Fibroblast of lung (primary cell): ENCODE measurements around the gene PFKP. TPM values are rescaled to one million over a fixed set of nuclear protein-coding genes. Genes with fewer than 3 reads are reported as not detected.

Experiments used
- DNase-seq, 2 donors: peaks; one replicate each; pipeline versions ENCODE4 v3.0.0 to v3.0.0-alpha.2; 2010; ENCODE audit warnings: low read depth in 2 of 2
- H2AFZ ChIP-seq: 2 replicates; pipeline ENCODE4 v1.5.1; 2012; ENCODE audit warnings: low read length, control low read depth, inconsistent platforms
- H3K27ac ChIP-seq: 2 replicates; pipeline ENCODE4 v1.5.1; 2011; ENCODE audit warnings: low read length, control low read depth; ENCODE audit not compliant: insufficient read depth
- H3K27me3 ChIP-seq: 2 replicates; pipeline ENCODE4 v1.5.1; 2011; ENCODE audit warnings: mild to moderate bottlenecking, low read length; ENCODE audit not compliant: control insufficient read depth, insufficient read depth
- H3K36me3 ChIP-seq: 2 replicates; pipeline ENCODE4 v1.5.1; 2011; ENCODE audit warnings: low read length; ENCODE audit not compliant: control insufficient read depth, insufficient read depth
- H3K4me1 ChIP-seq: 2 replicates; pipeline ENCODE4 v1.5.1; 2011; ENCODE audit warnings: low read length; ENCODE audit not compliant: control insufficient read depth, insufficient read depth; ENCODE audit errors: extremely low read depth
- H3K4me2 ChIP-seq: 2 replicates; pipeline ENCODE4 v1.5.1; 2011; ENCODE audit warnings: low read length, control low read depth; ENCODE audit not compliant: insufficient read depth; ENCODE audit errors: extremely low read depth
- H3K4me3 ChIP-seq, 4 experiments: fragments of 200-600 bp in 1 of 4; sonication (generic) in 1 of 4; replicated peaks in 1 of 4; 2 replicates each; pipeline ENCODE4 v1.5.1; 2011 to 2016; ENCODE audit warnings: low read length in 4 of 4, low read depth in 3 of 4, mild to moderate bottlenecking in 3 of 4, control low read depth in 2 of 4, inconsistent platforms in 1 of 4, mixed read lengths in 1 of 4; ENCODE audit not compliant: insufficient read depth in 1 of 4; ENCODE audit errors: control extremely low read depth in 1 of 4
- H3K79me2 ChIP-seq: 2 replicates; pipeline ENCODE4 v1.5.1; 2012; ENCODE audit warnings: mild to moderate bottlenecking, low read length, inconsistent platforms; ENCODE audit not compliant: control insufficient read depth, insufficient read depth
- H3K9ac ChIP-seq: 2 replicates; pipeline ENCODE4 v1.5.1; 2011; ENCODE audit warnings: mild to moderate bottlenecking, low read length, control low read depth; ENCODE audit not compliant: insufficient read depth
- H3K9me3 ChIP-seq: 2 replicates; pipeline ENCODE4 v1.5.1; 2012; ENCODE audit warnings: low read depth, low read length; ENCODE audit not compliant: control insufficient read depth, insufficient read depth
- H4K20me1 ChIP-seq: 2 replicates; pipeline ENCODE4 v1.5.1; 2011; ENCODE audit warnings: low read length; ENCODE audit not compliant: control insufficient read depth, insufficient read depth; ENCODE audit errors: extremely low read depth
- CTCF ChIP-seq, 2 donors: IDR thresholded peaks in 1 of 2; conservative IDR thresholded peaks in 1 of 2; 1 replicate in 1 of 2; 2 replicates in 1 of 2; pipeline ENCODE4 v1.5.1; 2011 to 2012; ENCODE audit warnings: low read length in 2 of 2, control low read depth in 1 of 2, inconsistent platforms in 1 of 2, low read depth in 1 of 2, mild to moderate bottlenecking in 1 of 2
- EZH2 ChIP-seq: IDR thresholded peaks from 2 replicates; pipeline ENCODE4 v1.5.1; 2012; ENCODE audit warnings: low read length, control low read depth, mild to moderate bottlenecking; ENCODE audit errors: missing control alignments
- polyA plus RNA-seq, 2 donors: library from polyadenylated mRNA; depleted of rRNA in 1 of 2; stranded (reverse) in 1 of 2; unstranded in 1 of 2; fragments of >200 nt; gene quantifications; 2 replicates each; pipeline ENCODE4 v1.2.1, GENCODE V29; 2011 to 2012; ENCODE audit warnings: missing spikeins in 1 of 2
- total RNA-seq: library from RNA; depleted of rRNA; stranded (reverse); fragments of >200 nt; gene quantifications from 2 replicates; pipeline ENCODE4 v1.2.1, GENCODE V29; 2014

Gene PFKP
- total and polyA plus RNA-seq, 2 donors (not counting 1 experiment from before 2014, with no cell fraction given), result 74.3 to 90.3 TPM

DNA sequence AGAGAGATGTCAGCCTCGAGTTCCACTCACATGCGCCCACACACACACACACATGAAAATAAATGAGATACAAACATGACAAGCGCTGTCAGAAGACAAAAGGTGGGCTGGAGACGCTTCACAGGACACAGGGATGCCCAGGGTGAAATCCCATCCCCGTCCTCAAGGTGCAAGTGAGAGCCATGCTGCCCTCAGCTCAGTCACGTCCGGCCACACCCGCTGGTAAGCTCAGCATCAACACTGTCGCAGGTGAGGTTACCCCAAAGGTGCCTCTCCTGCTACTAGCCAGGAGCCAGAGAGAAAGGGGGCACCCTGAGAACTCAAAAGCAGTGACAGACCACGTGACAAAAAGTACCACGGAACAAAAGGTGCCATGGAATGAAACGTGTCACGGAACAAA is 83.0 kb downstream of the PFKP start:
- Histone ChIP-seq H3K79me2 (no peaks in the 10 kb centered on the region), H3K36me3 (peaks cover 39% of the 10 kb centered on the region), H3K27me3 (no peaks in the 10 kb centered on the region), H3K4me3 (no peak overlapping the region), H3K4me1 (no peaks in the 10 kb centered on the region), H3K9ac (no peak overlapping the region), H4K20me1 (no peaks in the 10 kb centered on the region), H3K4me2 (no peak overlapping the region), H3K27ac (no peak overlapping the region), H2AFZ (no peak overlapping the region), H3K9me3 (no peaks in the 10 kb centered on the region)
- TF ChIP-seq CTCF (conservative IDR thresholded peaks at IDR 0.05 in 1 of 2, IDR thresholded peaks at IDR 0.05 in 1 of 2; ENCODE audit: low read depth in 1 of 2, low read length in 2 of 2) (no peak), EZH2 (no peak)
- DNase-seq, result no peak

- TF ChIP-seq CTCF (conservative IDR thresholded peaks at IDR 0.05 in 1 of 2, IDR thresholded peaks at IDR 0.05 in 1 of 2; ENCODE audit: low read depth in 1 of 2, low read length in 2 of 2) (no peak), EZH2 (no peak)
- no peak overlapping the region for H3K4me3 ChIP-seq
- H3K36me3 ChIP-seq, result peaks cover 39% of the 10 kb centered on the region
- H3K79me2 ChIP-seq, result no peaks in the 10 kb centered on the region
- no peaks in the 10 kb centered on the region for H3K27me3 ChIP-seq
- no peaks in the 10 kb centered on the region for H3K9me3 ChIP-seq
- H3K4me2 ChIP-seq, result no peak overlapping the region
- DNase-seq, result no peak
- H3K27ac ChIP-seq, result no peak overlapping the region
- no peaks in the 10 kb centered on the region for H4K20me1 ChIP-seq
- no peaks in the 10 kb centered on the region for H3K4me1 ChIP-seq
- H3K9ac ChIP-seq, result no peak overlapping the region
- no peak overlapping the region for H2AFZ ChIP-seq
Measured at GRCh38 chr10:3150961-3151360, 83.6 kb downstream of the PFKP start.

DNA sequence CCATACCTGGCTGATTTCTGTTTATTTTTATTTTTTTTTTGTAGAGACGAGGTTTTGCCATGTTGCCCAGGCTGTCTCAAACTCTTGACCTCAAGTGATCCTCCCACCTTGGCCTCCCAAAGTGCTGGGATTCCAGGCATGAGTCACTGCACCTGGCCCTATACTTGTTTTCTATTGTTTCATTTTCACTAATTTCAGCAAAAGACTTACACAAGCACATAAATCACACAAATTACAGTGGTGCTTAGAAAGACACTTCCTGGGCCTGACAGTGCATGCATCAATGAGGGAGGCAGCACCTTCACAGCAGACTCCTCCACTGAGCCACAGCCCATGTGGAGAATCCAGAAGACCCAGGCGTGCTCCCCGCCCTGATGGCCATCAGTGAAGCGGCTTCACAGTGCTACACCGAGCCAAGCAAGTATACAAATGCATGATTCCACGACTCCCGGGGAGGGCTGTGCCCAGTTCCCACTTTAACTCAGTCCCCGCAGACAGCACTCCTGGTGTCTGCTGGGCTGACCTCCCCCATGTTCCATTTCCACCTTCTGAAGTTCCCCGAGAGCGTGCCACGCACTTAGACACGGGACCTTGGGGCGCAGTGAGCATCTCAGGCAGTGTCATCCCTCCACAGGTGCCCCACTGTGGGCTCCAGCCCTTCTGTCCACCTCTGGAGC is 84.7 kb downstream of the PFKP start:
- H3K36me3 ChIP-seq, result peaks cover 36% of the 10 kb centered on the region
- H3K27me3 ChIP-seq, result no peaks in the 10 kb centered on the region
- H3K4me3 ChIP-seq, result no peak overlapping the region
- no peaks in the 10 kb centered on the region for H3K9me3 ChIP-seq
- H3K4me1 ChIP-seq, result no peaks in the 10 kb centered on the region
- H4K20me1 ChIP-seq, result no peaks in the 10 kb centered on the region
- H3K27ac ChIP-seq, result no peak overlapping the region
- no peak for DNase-seq
- H3K4me2 ChIP-seq, result no peak overlapping the region
- no peak for TF ChIP-seq CTCF (conservative IDR thresholded peaks at IDR 0.05 in 1 of 2, IDR thresholded peaks at IDR 0.05 in 1 of 2; ENCODE audit: low read depth in 1 of 2, low read length in 2 of 2)
- no peak for TF ChIP-seq EZH2
- H3K9ac ChIP-seq, result no peak overlapping the region
- H3K79me2 ChIP-seq, result no peaks in the 10 kb centered on the region
- no peak overlapping the region for H2AFZ ChIP-seq
